Lower leg skin (tissue), 4 donors: ENCODE results near the gene MBOAT2. TPM values are rescaled to one million over a fixed set of nuclear protein-coding genes. Genes with fewer than 3 reads are reported as not detected.

ENCODE experiments used
- DNase-seq, 2 donors: peaks; one replicate each; pipeline ENCODE4 v3.0.0-alpha.2; 2019; ENCODE audit warnings: low spot score in 2 of 2
- H3K4me3 ChIP-seq: fragments of 200-600 bp; sonication (generic); 2 replicates; pipeline ENCODE4 v1.5.1; 2017; ENCODE audit warnings: mild to moderate bottlenecking, low read depth; ENCODE audit not compliant: poor library complexity, severe bottlenecking
- POLR2A ChIP-seq, 2 donors: fragments of 450-650 bp; IDR thresholded peaks; one replicate each; pipeline ENCODE4 v1.6.1; 2016 to 2017; ENCODE audit warnings: antibody characterized with exemption in 2 of 2, mild to moderate bottlenecking in 1 of 2, moderate library complexity in 1 of 2
- WGBS, 2 donors: methylation state at CpG; one replicate each; pipeline ENCODE4 v1.1.5; 2018; 5-methylcytosine and 5-hydroxymethylcytosine counted together
- intact Hi-C: fragments of 100-400 bp; cut with DNase I; formaldehyde crosslinking; loops from one replicate; pipeline ENCODE4 v1.15.0; 2023; ENCODE audit warnings: low total_unique reads
- total RNA-seq, 4 donors: library from RNA; depleted of rRNA; stranded (reverse); fragments of >200 nt; gene quantifications; one replicate each; pipeline ENCODE4 v1.1.0, GENCODE V29; 2016
- TF ChIP-seq, protein P1 (sequence below), 3 donors: fragments of 450-650 bp; IDR thresholded peaks; one replicate each; pipeline ENCODE4 v1.5.1; 2016; ENCODE audit warnings: antibody characterized with exemption in 3 of 3, mild to moderate bottlenecking in 3 of 3, moderate library complexity in 2 of 3

Gene MBOAT2
- total RNA-seq, 4 donors from 2014 or later, result 47.2 to 92.3 (median 76.4) TPM

DNA sequence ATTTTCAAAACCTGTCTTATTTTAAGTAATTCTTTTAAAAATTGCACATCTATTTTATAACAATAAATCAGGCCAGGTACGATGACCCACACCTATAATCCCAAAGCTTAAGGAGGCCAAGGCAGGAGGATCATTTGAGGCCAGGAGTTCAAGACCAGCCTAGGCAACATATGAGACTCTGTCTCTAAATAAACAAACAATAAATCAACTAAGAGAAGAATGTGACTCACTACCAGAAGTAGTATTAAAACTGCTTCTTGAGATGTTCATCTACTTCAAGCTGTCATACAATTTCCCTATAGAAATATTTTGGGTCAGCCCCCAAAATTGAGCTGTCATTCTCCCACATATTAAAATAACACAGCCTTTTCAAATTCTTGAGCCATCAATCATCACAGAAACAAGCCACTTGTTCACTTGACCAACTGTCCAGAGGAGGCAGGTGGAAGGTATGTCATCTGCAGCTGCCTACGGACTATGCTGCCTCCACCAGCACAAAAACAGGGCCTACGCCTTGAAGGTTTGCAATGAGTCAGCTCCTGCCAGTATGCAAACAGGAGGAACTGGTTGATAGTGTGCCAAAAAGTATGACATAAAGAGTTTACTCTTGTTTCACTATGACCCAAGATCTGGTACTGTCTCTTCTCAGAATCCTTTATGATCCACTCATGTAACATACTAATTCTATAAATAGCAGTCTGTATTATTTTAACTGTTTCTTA, 199.7 kb downstream of the MBOAT2 start:
- intact Hi-C loops, result no loop called here
- DNase-seq, result peak in 1 of 2 donors; percentile 30
- H3K4me3 ChIP-seq, result no peak overlapping the region
- WGBS, 2 donors, result 66 to 73% methylated on average over 3 of the region's 3 CpGs
- TF ChIP-seq, protein P1, sequence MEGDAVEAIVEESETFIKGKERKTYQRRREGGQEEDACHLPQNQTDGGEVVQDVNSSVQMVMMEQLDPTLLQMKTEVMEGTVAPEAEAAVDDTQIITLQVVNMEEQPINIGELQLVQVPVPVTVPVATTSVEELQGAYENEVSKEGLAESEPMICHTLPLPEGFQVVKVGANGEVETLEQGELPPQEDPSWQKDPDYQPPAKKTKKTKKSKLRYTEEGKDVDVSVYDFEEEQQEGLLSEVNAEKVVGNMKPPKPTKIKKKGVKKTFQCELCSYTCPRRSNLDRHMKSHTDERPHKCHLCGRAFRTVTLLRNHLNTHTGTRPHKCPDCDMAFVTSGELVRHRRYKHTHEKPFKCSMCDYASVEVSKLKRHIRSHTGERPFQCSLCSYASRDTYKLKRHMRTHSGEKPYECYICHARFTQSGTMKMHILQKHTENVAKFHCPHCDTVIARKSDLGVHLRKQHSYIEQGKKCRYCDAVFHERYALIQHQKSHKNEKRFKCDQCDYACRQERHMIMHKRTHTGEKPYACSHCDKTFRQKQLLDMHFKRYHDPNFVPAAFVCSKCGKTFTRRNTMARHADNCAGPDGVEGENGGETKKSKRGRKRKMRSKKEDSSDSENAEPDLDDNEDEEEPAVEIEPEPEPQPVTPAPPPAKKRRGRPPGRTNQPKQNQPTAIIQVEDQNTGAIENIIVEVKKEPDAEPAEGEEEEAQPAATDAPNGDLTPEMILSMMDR (IDR thresholded peaks at IDR 0.05), result no peak
- TF ChIP-seq POLR2A (IDR thresholded peaks at IDR 0.05), result no peak

DNA sequence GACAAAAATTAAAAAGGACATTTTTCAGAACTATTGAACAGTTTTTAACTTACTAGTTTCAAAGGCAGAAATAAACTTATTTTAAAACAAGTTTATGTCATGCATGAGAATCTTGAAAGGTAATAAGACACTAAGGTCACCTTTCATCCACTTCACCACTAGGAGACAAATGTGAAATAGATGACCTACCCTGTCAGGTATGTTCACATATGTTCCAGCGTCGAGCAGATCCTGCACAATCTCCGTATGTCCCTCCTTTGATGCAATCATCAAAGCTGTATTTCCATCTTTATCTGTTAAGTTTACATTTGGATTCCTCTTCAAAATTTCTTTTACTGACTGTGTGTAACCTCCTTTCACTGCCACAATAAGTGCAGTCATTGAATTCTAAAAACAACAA, 200.7 kb downstream of the MBOAT2 start:
- intact Hi-C loops, result no loop called here
- TF ChIP-seq, protein P1 (IDR thresholded peaks at IDR 0.05), result no peak
- TF ChIP-seq POLR2A (IDR thresholded peaks at IDR 0.05), result no peak
- 72 to 78% methylated on average over 3 of the region's 3 CpGs for WGBS, 2 donors
- no peak overlapping the region for H3K4me3 ChIP-seq
- no peak for DNase-seq

Other genes with a start within 250 kb of the MBOAT2 start
- 10 to 100 TPM; 44.6 to 65.0 (median 51.9) TPM for gene KIDINS220, start 166.1 kb downstream of the MBOAT2 start, total RNA-seq
- 10 to 100 TPM; 30.4 to 40.7 (median 33.1) TPM for gene ASAP2, start 203.1 kb upstream of the MBOAT2 start, total RNA-seq